TTC549 (cell line): ENCODE results near the gene UBE2L3.
"Not testable (repeated sequence)": the region's sequence is repeated elsewhere in the genome, so short reads cannot be mapped to it uniquely, and the experiment has no call there.

Experiments
- FAIRE-seq: peaks from 2 replicates; lab custom pipeline; 2012; peaks lifted over from hg19 to GRCh38; lab: Jason Lieb, UNC

Gene UBE2L3

GRCh38 chr22:21603973-21604372, 36.5 kb downstream of the UBE2L3 start:
- FAIRE-seq, result no peak

GRCh38 chr22:21605887-21606564, 38.5 kb downstream of the UBE2L3 start:
- no peak for FAIRE-seq

GRCh38 chr22:21606775-21607174, 39.3 kb downstream of the UBE2L3 start:
- FAIRE-seq, result no peak

GRCh38 chr22:21609556-21610157, 42.1 kb downstream of the UBE2L3 start:
- not testable (repeated sequence) for FAIRE-seq

GRCh38 chr22:21611210-21611977, 43.9 kb downstream of the UBE2L3 start:
- FAIRE-seq, result no peak

- no peak for FAIRE-seq
These were observed 45.3 kb downstream of the UBE2L3 start for GRCh38 chr22:21612858-21613257.

GRCh38 chr22:21613553-21614233, 46.2 kb downstream of the UBE2L3 start:
- FAIRE-seq, result no peak

GRCh38 chr22:21615731-21616130, 48.2 kb downstream of the UBE2L3 start:
- FAIRE-seq, result no peak

GRCh38 chr22:21617337-21617736, 49.8 kb downstream of the UBE2L3 start:
- not testable (repeated sequence) for FAIRE-seq

GRCh38 chr22:21621025-21621424, 53.5 kb downstream of the UBE2L3 start:
- no peak for FAIRE-seq

- FAIRE-seq, result no peak
These were observed 54.8 kb downstream of the UBE2L3 start for GRCh38 chr22:21622011-21622918.

- no peak for FAIRE-seq
These were observed 55.6 kb downstream of the UBE2L3 start for GRCh38 chr22:21622919-21623647.

GRCh38 chr22:21623648-21623970, 56.1 kb downstream of the UBE2L3 start:
- no peak for FAIRE-seq

GRCh38 chr22:21624120-21624879, 56.8 kb downstream of the UBE2L3 start:
- FAIRE-seq, result no peak

GRCh38 chr22:21624880-21625791, 57.6 kb downstream of the UBE2L3 start:
- FAIRE-seq, result no peak

- no peak for FAIRE-seq
These were observed 58.7 kb downstream of the UBE2L3 start for GRCh38 chr22:21626073-21626734.

GRCh38 chr22:21626735-21627469, 59.4 kb downstream of the UBE2L3 start:
- FAIRE-seq, result no peak
